GM21723 (cell line): Measurements from ENCODE around the gene CRYBB1.

Experiments used
- ATAC-seq: cut with Tn5 transposase; IDR thresholded peaks from one replicate; pipeline ENCODE4 v1.9.1; 2021; ENCODE audit warnings: mild to moderate bottlenecking, moderate library complexity; ENCODE audit not compliant: unreplicated experiment

The CRYBB1 gene

DNA sequence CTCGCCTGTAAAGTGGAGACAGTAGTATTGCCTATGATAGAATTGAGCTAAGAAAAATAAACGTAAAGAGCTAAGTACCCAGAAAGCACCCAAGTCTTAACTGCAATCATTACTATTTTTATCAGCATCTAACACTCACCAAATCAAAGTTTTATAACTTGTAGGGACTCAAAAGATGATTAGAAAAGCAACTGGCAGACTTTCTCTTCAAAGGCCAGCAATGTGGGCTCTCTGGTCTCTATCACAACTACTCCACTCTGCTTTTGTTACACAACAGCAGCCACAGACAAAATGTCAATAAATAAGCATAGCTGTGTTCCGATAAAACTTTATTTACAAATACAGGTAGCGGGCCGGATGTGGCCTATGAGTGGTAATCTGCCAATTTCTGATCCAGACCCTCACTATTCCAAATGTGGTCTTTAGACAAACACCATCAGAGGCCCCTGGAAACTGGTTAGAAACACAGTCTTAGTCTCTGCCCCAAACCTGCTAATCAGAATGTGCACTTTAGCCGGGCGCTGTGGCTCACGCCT is 36.1 kb downstream of the CRYBB1 start:
- ATAC-seq, result no peak

DNA sequence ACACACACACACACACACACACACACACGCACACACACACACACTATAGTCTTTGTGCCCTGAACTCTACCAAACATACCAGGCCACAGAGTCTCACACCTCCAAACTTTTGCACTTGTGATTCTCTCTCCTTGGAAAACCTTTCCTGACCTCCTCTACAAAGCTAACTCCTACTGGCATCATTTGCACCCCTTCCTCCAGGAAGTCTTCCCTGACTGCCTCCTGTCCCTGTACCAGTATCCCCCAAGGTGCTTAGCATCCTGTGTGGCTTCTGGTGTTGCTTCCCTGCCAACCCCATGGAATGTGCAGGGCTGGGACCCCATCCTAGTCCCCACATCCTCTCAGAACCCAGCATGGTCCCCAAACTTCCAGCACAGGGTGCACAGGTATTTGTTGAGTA is 36.8 kb downstream of the CRYBB1 start:
- no peak for ATAC-seq

DNA sequence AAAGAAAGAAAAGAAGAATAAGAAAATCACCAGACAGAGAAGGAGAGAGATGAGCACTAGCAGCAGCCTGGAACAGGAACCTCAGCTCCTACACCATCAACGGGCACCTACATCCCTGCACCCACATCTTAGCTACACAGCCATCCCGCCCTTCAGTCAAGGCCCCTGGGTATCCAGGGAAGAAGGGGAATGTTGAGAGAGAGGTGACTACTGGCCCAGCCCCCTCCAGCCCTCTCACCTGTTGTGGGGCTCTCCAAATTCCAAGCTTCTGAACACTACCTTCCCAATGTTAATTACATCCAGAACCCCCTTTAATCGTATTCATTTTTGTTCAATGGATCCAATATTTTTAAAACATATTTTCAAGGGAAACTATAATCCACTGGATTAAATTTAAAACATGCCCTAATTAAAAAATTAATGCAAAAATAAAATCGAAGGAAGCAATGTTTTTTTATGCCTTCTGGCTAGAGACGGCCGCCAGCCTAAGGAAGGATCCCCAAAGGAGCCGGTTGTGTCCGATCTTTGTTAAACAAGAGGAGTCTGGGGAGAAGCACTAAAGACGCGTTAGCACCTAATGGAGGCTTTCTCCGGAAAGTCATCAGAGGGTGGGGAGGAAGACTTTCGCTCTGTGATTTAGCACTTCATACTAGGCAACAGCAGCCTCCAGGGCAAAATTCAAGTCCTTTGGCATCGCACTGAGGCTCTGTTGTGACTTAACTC is 37.4 kb downstream of the CRYBB1 start:
- no peak for ATAC-seq

DNA sequence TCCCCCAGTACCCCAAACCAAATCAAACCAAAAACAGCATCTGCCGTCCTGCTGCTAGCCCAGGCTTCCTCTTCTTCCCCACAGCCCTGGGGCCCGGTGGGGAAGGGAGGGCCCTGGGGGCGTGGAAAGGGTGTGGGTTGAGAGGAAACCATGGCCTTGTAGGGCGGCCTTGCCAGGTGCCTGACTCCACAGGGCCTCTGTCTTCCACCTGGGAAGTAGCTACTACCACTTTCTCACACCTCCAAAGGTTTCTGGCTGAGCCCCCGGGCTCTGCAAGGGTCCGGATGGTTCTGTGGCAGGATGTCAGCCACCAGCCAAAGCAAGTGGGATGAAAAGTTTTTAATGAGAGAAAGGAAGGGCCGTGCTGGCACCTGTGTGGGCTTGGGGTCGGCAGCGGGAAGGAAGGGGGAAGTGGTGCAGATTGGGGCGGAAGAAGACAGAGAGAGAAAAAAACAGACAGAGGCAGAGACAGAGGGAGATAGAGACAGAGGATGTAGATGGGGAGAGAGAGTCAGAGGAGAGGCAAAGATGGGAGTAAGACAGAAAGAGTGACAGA is 38.4 kb downstream of the CRYBB1 start:
- ATAC-seq, result peak; percentile 84

DNA sequence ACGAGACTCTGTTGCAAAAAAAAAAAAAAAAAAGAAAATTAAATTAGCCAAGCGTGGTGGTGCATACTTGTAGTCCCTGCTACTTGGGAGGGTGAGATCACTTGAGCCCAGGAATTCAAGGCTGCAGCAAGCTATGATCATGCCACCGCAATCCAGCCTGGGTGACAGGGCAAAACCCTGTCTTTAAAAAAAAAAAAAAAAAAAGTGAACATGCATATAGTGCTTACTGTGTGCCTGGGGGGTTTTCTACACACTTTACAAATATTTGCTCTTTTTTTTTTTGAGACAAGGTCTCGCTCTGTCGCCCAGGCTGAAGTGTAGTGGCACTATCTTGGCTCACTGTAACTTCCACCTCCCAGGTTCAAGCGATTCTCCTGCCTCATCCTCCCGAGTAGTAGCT is 40.7 kb downstream of the CRYBB1 start:
- ATAC-seq, result no peak

DNA sequence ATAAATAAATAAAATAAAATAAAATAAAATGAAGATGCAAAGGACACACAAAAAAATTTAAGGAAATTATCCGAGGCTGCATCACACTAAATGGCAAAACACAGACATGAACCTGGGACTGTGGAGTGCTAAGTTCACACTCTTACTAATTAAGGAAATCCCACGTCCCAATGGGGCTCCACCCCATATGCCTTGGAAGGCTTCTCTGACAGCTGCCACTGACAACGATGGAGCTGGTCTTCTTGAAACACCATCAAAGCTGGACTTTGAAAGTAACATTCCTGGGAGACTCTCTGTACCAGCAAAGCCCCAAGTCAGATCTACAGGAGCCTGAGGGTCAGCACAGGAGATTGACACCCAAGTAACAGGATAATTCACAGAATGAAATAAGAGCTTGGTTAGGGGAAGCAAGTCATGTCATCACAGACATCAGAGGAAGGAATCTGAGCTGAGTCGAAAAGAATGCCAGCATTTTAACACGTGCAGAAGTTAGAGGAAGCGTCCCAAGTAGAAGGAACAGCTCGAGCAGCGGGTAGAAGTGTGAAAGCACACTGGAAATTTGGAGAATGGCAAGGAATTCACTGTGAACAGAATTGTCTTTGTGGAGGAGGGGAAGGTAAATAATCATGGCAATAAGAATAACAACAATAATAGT is 41.7 kb downstream of the CRYBB1 start:
- no peak for ATAC-seq

DNA sequence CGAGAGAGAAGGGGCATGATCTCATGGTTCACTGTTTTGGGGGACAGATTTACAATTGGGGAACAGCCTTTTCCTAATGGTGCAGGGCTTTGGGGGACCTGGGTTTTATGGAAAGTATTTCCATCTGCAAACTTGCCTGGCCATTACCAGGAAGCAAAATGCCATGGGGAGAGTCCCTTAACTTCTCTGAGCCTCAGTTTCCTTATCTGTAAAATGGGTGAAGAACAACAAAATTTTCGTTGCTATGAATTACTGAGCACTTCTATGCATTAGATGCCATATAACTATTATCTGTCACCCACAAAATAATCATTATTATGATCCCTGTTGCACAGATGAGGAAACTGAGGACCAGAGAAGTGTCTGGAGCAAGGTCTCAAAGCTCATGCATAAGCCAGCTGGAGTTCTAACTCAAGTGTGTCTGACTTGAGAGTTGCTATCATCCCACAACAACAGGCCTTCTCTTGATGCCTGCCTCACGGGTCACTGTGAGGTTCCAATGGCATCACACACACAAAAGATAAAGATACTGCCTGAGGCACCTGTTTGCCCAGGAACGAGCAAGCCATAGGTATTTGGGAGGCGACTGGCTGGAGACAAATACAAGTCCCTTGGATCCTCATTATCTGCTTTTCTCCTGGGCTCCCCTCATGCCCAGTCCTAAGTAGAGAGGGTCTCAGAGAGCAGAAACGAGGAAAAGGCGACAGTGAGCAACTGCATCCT is 43.7 kb downstream of the CRYBB1 start:
- ATAC-seq, result no peak

DNA sequence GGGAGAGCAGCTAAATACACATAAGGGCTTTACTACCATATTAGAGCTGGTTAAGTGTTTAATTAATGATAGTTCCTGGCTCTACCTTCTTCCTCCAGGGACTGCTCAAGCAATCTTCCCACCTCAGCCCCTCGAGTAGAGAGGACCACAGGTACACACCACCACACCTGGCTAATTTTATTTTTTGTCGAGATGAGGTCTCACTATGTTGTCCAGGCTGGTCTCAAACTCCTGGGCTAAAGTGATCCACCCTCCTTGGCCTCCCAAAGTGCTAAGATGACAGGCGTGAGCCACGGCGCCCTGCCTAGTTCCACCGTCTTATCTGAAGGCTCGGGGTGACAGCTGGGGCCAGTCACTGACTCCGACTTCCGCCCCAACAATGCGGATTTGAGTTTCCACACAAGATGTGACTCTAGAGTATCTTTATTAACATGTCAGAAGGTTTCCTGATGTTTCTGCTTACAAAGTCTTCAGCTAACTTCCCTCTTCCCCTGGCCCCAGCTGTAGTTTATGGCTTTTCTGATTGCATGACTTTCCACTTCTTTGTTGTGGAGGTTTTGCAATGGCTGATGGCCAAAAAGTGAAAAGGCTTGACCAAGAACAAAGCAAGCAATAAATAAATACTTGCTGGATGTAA is 44.7 kb downstream of the CRYBB1 start:
- ATAC-seq, result no peak

DNA sequence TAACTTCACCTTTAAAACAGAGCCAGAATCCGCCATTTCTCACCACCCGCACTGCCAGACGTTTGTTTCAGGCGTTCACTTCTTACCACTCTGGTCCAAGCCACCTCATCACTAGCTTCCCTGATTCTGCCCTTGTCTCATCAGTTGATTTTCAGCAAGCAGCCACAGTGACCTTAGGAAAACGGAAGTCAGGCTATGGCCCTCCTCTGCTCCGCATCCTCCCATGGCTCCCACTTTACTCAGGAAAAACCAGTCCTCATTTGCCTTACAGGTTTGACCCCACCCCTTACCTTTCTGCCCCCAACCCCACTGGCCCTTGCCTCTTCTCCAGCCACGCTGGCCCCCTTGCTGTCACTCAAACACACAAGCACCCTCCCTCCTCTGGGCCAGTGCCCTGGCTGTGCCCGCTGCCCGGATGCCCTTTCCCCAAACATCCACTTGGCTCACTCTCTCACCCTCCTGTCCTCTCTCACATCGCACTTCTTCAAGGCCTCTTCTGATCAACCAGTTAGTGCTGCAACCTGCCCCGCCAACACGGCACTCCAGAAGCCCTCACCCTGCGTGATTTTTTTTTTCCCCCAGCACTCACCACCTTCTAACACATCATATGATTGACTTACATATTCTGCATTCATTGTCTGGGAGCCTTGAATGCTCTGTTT is 46.8 kb downstream of the CRYBB1 start:
- ATAC-seq, result no peak

DNA sequence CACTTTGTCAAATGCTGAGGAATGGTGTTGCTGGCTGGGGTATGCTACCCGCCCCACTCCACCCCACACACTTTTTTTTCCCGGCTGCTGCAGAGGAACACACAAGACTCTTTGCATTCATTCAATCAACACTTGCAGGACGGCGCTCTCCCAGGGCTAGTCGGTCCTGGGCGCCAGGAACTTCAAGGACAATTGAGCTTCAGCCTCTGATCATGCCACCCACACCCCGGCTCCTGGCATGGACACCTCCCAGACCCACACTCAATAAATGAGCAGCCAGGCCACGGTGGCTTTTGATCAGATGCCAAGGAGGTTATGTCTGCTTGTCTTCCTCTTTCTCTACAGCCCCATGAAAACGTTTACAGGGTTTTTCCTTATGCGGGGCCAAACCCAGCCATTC is 47.7 kb downstream of the CRYBB1 start:
- ATAC-seq, result no peak

DNA sequence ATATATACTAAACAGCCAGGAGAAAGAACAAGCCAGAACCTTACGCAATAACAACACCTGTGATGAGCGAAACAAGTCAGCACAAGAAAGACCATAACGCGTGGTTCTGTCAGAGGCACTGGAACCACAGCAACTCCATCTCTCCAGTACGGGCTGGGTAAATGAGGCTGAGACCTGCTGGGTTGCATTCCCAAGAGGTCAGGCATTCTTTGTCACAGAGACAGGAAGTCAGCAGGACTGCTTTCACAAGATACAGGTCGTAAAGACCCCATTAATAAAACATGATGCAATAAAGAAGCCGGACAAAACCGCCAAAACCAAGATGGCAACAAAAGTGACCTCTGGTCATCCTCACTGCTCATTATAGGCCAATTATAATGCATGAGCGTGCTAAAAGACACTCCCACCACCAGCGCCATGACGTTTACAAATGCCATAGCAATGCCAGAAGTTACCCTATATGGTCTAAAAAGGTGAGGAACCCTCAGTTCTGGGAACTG is 49.6 kb downstream of the CRYBB1 start:
- ATAC-seq, result no peak

DNA sequence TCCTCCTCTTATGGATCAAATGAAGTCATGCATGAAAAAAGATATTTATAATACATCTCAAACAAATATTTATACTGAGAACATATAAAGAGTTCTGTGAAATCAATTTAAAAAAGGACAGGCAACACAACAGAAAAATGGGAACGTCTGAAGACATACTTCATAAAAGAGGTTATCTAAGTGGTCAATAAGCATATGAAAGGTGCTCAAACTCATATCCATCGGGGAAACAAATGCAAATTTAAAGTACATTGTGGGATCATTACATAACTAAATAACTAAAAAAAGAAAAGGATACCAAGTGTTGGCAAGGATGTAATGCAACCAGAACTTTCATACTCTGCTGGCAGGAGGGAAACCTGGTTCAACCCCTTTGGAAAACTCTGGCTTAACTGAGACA is 50.2 kb downstream of the CRYBB1 start:
- ATAC-seq, result no peak

DNA sequence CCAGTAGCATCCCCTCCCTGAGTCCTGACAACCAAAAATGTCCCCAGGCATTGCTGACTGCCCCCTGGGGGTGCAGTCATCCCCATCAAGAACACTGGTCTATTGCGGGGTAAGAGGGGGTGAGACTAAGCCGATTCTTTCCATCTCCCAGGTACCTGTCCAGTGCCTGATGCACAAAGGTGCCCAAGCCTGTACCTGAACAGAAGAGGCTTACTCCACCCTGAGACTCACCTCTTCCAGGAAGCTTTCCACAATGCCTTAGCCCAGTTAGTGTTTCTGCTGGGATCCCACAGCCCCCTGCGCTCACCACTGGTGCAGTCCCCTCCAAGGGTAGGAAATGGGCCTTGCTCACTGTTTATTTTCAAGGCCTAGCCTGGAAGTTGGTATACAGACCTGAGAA is 50.8 kb downstream of the CRYBB1 start:
- ATAC-seq, result no peak

DNA sequence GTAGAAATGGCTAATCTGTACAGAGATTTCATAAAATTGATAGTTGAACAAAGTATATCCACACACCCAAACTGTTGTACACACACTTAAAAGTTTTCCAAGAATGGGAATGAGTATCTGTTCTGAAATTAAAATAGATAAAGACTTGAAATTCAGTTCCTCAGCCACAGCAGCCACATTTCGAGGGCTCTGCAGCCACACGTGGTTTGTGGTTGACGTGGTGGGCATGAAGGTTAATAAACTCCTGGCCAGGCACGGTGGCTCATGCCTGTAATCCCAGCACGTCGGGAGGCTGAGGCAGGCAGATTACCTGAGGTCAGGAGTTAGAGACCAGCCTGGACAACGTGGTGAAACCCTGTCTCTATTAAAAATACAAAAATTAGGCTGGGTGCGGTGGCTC is 51.9 kb downstream of the CRYBB1 start:
- ATAC-seq, result no peak

DNA sequence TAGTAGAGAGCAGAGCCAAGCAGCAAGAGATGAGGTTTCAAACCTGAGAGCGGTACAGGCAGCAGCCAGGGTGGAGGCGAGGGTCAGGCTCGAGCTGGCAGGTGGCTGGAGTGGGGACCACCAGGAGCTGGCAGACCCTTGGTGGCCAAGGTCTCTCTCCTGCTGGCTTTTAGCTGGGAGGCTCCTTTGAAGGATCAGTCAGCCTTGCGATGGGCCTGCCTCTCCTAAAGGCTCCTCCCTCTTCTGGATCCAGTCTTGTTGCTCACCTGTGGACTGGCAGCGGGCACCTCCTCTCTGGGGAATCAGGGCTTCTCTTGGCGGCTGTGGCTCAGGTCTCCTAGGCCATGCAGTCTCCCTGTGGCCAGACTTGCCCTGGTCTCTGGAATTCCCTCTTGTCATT is 52.6 kb downstream of the CRYBB1 start:
- no peak for ATAC-seq

DNA sequence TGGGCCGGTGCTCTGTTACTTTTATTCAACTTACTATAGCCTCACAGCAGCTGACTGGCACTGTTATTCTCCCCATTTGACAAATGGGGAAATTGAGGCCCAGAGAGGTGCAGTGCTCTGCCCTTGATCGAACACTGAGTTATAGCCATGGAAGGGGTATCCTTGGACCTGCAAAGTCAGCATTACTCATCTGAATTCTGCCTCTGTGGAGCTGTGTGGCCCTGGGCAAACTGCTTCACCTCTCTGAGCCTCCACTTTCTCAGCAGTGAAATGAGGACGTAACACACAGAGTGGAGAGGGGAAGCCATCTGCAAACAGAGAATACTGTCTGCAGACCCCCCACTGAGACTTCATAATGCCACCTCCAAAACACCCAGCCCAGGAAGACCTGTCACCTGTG is 53.2 kb downstream of the CRYBB1 start:
- no peak for ATAC-seq

DNA sequence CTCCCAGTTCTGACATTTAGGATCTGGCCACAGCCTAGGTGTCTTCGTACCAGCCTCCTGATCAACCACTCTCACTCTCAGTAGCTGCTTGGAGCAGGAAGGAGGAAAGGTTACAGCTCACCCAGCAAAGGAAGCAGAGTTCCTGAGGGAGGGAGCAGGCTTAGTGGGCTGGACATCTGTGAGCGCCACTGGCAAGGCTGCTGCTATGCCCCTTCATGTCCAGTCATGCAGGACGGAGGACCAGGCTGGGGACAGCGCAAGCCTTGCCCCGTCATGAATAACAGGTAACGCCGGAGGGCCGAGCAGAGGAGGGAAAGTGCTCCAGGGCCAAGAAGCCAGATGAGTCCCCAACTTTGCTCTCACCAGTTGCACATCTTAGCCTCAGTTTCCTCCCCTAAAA is 53.6 kb downstream of the CRYBB1 start:
- no peak for ATAC-seq

DNA sequence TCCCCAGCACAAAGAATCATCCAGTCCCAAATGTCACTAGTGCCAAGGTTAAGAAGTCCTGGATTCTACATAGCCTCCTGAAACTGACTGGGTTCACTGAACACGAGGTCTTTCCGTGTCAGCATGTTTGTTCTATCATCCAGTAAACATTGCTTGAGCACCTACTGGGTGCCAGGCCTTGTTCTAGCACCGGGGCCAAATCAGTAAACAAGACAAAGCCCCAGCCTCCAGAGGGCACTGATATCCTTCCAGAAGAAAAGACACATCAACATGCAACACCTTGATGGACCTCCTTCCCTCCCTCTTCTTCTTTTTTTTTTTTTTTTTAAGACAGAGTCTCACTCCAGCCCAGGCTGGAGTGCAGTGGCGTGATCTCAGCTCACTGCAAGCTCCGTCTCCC is 54.8 kb downstream of the CRYBB1 start:
- ATAC-seq, result no peak

DNA sequence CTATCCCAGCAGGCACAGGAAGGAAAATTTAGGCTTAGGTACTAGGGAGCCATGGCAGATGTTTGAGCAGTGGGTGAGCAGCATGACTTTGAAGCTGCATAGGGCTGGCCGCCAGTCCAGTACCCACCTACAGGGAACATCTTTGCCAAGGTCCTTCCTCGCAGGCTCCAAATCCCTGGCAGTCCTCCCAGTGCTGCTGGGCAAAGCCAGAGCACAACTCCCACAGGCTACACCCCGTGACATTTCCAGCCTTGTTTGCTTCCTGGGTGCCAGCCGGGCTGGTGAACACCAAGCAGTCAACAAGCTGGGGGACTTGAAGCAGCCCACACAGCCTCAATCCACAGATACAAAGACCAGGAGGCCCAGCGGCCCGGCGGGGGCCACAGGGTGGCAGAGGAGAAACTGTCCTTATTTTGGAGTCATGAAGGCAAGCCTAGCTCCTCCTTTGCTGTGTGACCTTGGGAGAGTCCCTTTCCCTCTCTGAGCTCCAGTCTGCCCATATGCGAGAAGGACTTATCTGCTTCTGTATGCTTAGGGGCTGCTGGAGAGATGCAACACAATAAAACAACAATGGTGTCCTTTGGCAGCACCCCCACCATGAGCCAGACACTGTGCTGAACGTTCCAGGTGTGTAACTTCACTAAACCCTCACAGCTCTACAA is 55.9 kb downstream of the CRYBB1 start:
- no peak for ATAC-seq
